MV-4-11 (cell line): ENCODE data around the gene GTF3A.

Experiments
- DNase-seq: peaks from one replicate; lab custom pipeline; 2025; lab: John Stamatoyannopoulos, UW

GTF3A gene

GRCh38 chr13:27449081-27449603, 24.7 kb downstream of the GTF3A start:
- DNase-seq = no peak

- DNase-seq = peak; percentile 86
Observed at GRCh38 chr13:27449936-27450828, 25.8 kb downstream of the GTF3A start, which contains the start of gene MTIF3. Gene MTIF3, minus strand, starts transcription at chr13:27450564. Its CDS starts 10,116 bp downstream, at chr13:27440448.

- peak; percentile 57 for DNase-seq
Observed at GRCh38 chr13:27450921-27451471, 26.6 kb downstream of the GTF3A start.

- DNase-seq = no peak
Observed at GRCh38 chr13:27455331-27455855, 31.0 kb downstream of the GTF3A start.

- DNase-seq = no peak
Observed at GRCh38 chr13:27461940-27462584, 37.6 kb downstream of the GTF3A start.

GRCh38 chr13:27463500-27463899, 39.1 kb downstream of the GTF3A start:
- DNase-seq = no peak

- DNase-seq = no peak
Observed at GRCh38 chr13:27465611-27466010, 41.2 kb downstream of the GTF3A start.

GRCh38 chr13:27466513-27466912, 42.1 kb downstream of the GTF3A start:
- no peak for DNase-seq

- DNase-seq = no peak
Observed at GRCh38 chr13:27470075-27470820, 45.8 kb downstream of the GTF3A start.

- no peak for DNase-seq
Observed at GRCh38 chr13:27472441-27472840, 48.0 kb downstream of the GTF3A start.

- no peak for DNase-seq
Observed at GRCh38 chr13:27472941-27473340, 48.5 kb downstream of the GTF3A start.

GRCh38 chr13:27474751-27475268, 50.4 kb downstream of the GTF3A start:
- no peak for DNase-seq

GRCh38 chr13:27476943-27477703, 52.7 kb downstream of the GTF3A start:
- DNase-seq = peak; percentile 21

- DNase-seq = no peak
Observed at GRCh38 chr13:27481766-27482165, 57.3 kb downstream of the GTF3A start.

GRCh38 chr13:27482983-27483382, 58.6 kb downstream of the GTF3A start:
- DNase-seq = peak; percentile 99

- DNase-seq = no peak
Observed at GRCh38 chr13:27483421-27483820, 59.0 kb downstream of the GTF3A start.
